ENCODE measurements around the gene GSTA4.

Gene GSTA4

DNA sequence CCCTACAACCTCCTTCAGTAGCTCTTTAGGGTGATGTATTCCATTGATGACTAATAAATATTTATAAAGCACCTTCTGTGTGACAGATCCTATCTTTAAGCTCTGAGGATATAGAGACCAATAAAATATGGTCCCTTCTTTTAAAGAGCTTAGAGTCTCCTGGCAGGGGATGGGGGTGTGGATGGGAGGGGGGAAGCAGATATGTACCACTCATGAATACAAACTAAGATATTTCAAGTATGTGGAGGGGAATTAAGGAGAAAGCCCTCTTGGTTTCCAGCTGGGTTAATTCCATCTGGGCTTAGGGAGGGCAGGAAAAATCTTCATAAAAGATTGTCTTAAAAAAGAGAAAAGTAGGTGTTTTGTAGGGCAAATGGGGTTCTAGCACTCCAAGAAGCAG lies 48.5 kb upstream of the GSTA4 start:
- Histone ChIP-seq H3K27me3 (ENCODE audit: insufficient read depth, low read length, poor library complexity, severe bottlenecking) (no peaks in the 10 kb centered on the region), H3K4me3 (ENCODE audit: low read length, poor library complexity, severe bottlenecking) (no peak overlapping the region), H3K36me3 (ENCODE audit: insufficient read depth, low read length) (peaks cover 21% of the 10 kb centered on the region; the same call in 1 of the 2 replicates), H3K9me2 (replicated peaks; ENCODE audit: low read depth, low read length) (no peaks in the 10 kb centered on the region), H3K9ac (ENCODE audit: low read depth, low read length, poor library complexity, severe bottlenecking) (no peak overlapping the region), H3K79me2 (ENCODE audit: insufficient read depth, low read length) (no peaks in the 10 kb centered on the region), H3K9me3 (ENCODE audit: insufficient read depth, low read depth, low read length) (no peaks in the 10 kb centered on the region), H3K4me1 (ENCODE audit: insufficient read depth, low read length, poor library complexity, severe bottlenecking) (peaks cover 7% of the 10 kb centered on the region), H4K20me1 (ENCODE audit: insufficient read depth, low read length, poor library complexity, severe bottlenecking) (peaks cover 8% of the 10 kb centered on the region), H3K4me2 (ENCODE audit: low read depth, low read length, poor library complexity, severe bottlenecking) (no peak overlapping the region), H3F3A (ENCODE audit: low read depth) (no peaks in the 10 kb centered on the region), H2AFZ (ENCODE audit: low read length) (no peak overlapping the region)
- TF ChIP-seq, protein P1, sequence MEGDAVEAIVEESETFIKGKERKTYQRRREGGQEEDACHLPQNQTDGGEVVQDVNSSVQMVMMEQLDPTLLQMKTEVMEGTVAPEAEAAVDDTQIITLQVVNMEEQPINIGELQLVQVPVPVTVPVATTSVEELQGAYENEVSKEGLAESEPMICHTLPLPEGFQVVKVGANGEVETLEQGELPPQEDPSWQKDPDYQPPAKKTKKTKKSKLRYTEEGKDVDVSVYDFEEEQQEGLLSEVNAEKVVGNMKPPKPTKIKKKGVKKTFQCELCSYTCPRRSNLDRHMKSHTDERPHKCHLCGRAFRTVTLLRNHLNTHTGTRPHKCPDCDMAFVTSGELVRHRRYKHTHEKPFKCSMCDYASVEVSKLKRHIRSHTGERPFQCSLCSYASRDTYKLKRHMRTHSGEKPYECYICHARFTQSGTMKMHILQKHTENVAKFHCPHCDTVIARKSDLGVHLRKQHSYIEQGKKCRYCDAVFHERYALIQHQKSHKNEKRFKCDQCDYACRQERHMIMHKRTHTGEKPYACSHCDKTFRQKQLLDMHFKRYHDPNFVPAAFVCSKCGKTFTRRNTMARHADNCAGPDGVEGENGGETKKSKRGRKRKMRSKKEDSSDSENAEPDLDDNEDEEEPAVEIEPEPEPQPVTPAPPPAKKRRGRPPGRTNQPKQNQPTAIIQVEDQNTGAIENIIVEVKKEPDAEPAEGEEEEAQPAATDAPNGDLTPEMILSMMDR (conservative IDR thresholded peaks at IDR 0.05; ENCODE audit: low read length): no peak
- no peak for TF ChIP-seq EZH2phosphoT487 (IDR thresholded peaks at IDR 0.05; ENCODE audit: borderline replicate concordance)

DNA sequence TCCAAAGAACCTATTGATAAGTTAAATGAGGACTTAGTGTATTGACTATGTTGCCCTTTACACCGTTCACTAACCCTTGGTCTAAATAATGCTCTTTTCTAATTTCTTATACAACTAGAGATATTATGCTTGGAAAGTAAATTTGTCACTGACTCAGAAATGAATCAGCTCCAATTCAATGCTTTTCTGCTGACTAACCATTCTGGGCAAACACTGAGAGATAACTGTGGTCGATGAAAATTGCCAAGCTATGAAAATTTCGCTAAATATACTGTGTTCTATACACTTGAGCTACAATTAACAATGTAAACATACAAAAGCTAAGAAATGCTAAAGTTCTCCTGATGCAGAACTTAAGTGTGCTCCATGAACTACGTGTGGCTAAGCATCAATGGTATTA lies 47.0 kb upstream of the GSTA4 start:
- no peaks in the 10 kb centered on the region for H3K9me3 ChIP-seq (ENCODE audit: insufficient read depth, low read depth, low read length)
- no peaks in the 10 kb centered on the region for H3K79me2 ChIP-seq (ENCODE audit: insufficient read depth, low read length)
- H3K4me2 ChIP-seq (ENCODE audit: low read depth, low read length, poor library complexity, severe bottlenecking): no peak overlapping the region
- H4K20me1 ChIP-seq (ENCODE audit: insufficient read depth, low read length, poor library complexity, severe bottlenecking): no peaks in the 10 kb centered on the region
- no peak overlapping the region for H3K4me3 ChIP-seq (ENCODE audit: low read length, poor library complexity, severe bottlenecking)
- H3K9ac ChIP-seq (ENCODE audit: low read depth, low read length, poor library complexity, severe bottlenecking): no peak overlapping the region
- no peaks in the 10 kb centered on the region for H3K9me2 ChIP-seq (replicated peaks; ENCODE audit: low read depth, low read length)
- no peak overlapping the region for H2AFZ ChIP-seq (ENCODE audit: low read length)
- H3F3A ChIP-seq (ENCODE audit: low read depth): no peaks in the 10 kb centered on the region
- TF ChIP-seq, protein P1 (conservative IDR thresholded peaks at IDR 0.05; ENCODE audit: low read length): no peak
- no peak for TF ChIP-seq EZH2phosphoT487 (IDR thresholded peaks at IDR 0.05; ENCODE audit: borderline replicate concordance)
- H3K27me3 ChIP-seq (ENCODE audit: insufficient read depth, low read length, poor library complexity, severe bottlenecking): no peaks in the 10 kb centered on the region
- no peaks in the 10 kb centered on the region for H3K4me1 ChIP-seq (ENCODE audit: insufficient read depth, low read length, poor library complexity, severe bottlenecking)
- peaks cover 21% of the 10 kb centered on the region; the same call in 1 of the 2 replicates for H3K36me3 ChIP-seq (ENCODE audit: insufficient read depth, low read length)

DNA sequence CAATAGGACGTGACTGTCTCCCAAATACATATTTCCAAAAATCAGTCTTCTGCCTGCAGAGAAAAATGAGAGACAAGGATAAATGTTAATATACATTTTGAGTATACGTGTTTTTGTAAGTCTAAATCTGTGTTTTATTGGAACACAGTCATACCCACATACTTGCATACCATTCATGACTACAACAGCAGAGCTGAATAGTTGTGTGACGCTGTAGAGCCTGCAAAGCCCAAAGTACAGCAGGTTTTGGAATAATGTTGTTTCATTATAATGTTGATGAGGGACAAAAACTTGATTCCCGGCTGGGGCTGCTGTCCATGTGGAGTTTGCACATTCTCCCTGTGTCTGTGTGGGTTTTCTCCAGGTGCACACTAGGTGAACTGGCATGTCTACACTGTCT lies 46.3 kb upstream of the GSTA4 start:
- Histone ChIP-seq H3K36me3 (ENCODE audit: insufficient read depth, low read length) (peaks cover 21% of the 10 kb centered on the region; the same call in 1 of the 2 replicates), H3K4me3 (ENCODE audit: low read length, poor library complexity, severe bottlenecking) (no peak overlapping the region), H3K79me2 (ENCODE audit: insufficient read depth, low read length) (no peaks in the 10 kb centered on the region), H3K27me3 (ENCODE audit: insufficient read depth, low read length, poor library complexity, severe bottlenecking) (no peaks in the 10 kb centered on the region), H3F3A (ENCODE audit: low read depth) (no peaks in the 10 kb centered on the region), H3K4me2 (ENCODE audit: low read depth, low read length, poor library complexity, severe bottlenecking) (no peak overlapping the region), H2AFZ (ENCODE audit: low read length) (no peak overlapping the region), H3K9me2 (replicated peaks; ENCODE audit: low read depth, low read length) (no peaks in the 10 kb centered on the region), H4K20me1 (ENCODE audit: insufficient read depth, low read length, poor library complexity, severe bottlenecking) (no peaks in the 10 kb centered on the region), H3K9ac (ENCODE audit: low read depth, low read length, poor library complexity, severe bottlenecking) (no peak overlapping the region), H3K9me3 (ENCODE audit: insufficient read depth, low read depth, low read length) (no peaks in the 10 kb centered on the region), H3K4me1 (ENCODE audit: insufficient read depth, low read length, poor library complexity, severe bottlenecking) (no peaks in the 10 kb centered on the region)
- TF ChIP-seq, protein P1 (conservative IDR thresholded peaks at IDR 0.05; ENCODE audit: low read length): no peak
- TF ChIP-seq EZH2phosphoT487 (IDR thresholded peaks at IDR 0.05; ENCODE audit: borderline replicate concordance): no peak

Measured in Loucy (cell line).